NT2/D1 (cell line): ENCODE data around the gene NOX3.

Experiments used
- YY1 ChIP-seq: IDR thresholded peaks from 2 replicates; pipeline ENCODE4 v1.6.1; 2011; ENCODE audit not compliant: insufficient read length, insufficient read depth
- ZNF274 ChIP-seq: IDR thresholded peaks from 2 replicates; pipeline ENCODE4 v1.6.1; 2011; ENCODE audit warnings: mild to moderate bottlenecking, low read depth, low read length

DNA sequence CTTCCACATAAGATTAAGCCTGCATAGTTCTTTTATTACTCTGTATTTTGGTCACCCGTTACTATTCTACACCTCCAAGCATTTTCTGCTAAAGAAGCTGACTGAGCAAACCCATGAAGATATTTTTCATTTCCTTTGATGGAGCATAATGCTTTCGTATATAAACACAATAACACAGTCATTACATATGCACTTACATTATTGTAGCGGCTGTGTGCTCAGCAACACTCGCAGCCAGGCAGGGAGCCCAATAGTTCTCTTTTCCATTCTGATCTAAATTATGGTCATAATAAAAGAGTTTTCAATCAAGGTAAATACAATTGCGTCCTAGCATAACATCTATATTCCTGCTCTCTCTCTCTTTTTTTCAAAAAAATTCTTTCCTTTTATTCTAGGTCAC is 71.7 kb downstream of the NOX3 start:
- TF ChIP-seq ZNF274 (no peak), YY1 (no peak)
